GM21528 (cell line): ENCODE results near the gene SMIM38.

Experiments
- ATAC-seq: cut with Tn5 transposase; IDR thresholded peaks from one replicate; pipeline ENCODE4 v1.9.1; 2021; ENCODE audit warnings: mild to moderate bottlenecking, moderate library complexity; ENCODE audit not compliant: unreplicated experiment, low FRiP score

Gene SMIM38

DNA sequence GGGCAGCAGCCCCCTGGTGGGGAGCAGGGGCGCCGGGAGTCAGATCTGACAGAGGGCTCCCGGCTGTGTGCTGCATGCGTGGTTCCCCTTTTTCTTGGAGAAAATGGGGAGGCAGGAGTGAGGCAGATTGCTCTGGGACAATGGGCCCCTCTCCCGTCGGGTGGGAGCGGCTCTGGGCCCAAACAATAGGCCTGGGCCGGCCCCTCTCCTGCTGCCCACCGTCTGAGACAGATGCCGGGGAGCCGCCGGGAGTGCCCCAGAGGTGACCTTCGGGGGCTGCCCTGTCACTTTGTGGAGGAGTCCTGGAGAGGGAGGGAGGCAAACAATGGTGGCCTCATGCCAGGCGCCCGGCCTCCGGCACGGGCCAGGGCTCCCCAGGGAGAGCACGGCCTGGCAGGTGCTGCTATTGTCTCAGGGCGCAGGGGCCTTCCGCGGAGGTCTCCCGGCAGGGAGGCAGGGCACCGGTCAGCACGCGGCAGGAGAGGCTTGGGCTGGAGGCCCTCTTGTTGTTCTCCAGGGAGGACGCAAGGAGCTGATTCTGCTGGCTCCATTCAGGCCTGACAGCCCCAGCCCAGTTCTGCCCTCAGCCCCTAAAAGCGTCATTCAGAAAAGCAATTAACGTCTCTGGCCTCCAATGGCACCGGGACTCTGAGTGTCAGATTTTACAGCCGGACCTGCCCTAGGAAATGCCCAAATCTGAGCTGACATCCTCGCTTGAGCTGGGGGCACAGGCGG is 44.8 kb downstream of the SMIM38 start:
- ATAC-seq = no peak

DNA sequence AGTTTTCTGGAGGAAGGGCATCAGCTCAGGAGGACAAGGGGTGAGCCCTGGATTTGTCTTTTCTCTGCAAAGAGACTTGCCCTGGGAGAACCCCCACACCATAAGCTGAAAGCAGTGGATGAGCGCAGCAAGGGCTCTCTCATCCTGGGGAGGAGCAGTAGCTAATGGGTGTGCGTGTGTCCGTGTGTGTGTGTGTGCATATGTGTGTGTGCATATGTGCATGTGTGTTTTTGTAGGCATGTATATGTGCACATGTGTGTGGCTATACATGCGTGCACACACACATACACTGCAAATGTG is 45.3 kb downstream of the SMIM38 start:
- ATAC-seq = no peak

DNA sequence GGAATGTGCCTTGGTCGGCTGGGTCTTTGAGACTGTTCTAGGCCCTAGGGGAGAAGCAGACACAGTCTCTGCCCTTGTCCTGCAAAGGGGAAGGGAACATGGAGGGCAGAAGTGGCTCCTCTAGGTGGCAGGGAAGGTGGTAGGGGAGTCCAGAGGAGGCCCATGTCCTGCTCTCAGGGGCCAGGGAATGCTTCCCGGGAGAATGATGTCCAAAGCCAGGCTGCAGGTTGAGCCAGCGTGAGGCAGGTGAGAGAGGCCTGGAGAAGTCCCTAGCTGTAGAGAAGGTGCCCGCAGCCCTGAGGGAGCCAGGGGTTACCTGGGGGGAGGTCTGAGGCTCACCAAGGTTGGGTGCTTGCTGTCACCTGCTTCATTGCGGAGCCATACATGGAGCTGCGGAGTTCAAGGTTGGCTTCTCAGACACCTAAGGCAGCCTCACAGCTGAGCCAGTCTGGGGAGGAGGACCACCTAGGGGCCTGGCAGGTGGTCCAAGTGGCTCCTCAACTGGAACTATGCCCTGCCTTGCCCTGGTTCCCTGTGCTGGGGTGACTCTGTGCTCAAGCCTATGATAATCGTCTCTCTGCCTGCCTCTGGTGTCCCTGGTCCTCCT is 46.1 kb downstream of the SMIM38 start:
- ATAC-seq = no peak

DNA sequence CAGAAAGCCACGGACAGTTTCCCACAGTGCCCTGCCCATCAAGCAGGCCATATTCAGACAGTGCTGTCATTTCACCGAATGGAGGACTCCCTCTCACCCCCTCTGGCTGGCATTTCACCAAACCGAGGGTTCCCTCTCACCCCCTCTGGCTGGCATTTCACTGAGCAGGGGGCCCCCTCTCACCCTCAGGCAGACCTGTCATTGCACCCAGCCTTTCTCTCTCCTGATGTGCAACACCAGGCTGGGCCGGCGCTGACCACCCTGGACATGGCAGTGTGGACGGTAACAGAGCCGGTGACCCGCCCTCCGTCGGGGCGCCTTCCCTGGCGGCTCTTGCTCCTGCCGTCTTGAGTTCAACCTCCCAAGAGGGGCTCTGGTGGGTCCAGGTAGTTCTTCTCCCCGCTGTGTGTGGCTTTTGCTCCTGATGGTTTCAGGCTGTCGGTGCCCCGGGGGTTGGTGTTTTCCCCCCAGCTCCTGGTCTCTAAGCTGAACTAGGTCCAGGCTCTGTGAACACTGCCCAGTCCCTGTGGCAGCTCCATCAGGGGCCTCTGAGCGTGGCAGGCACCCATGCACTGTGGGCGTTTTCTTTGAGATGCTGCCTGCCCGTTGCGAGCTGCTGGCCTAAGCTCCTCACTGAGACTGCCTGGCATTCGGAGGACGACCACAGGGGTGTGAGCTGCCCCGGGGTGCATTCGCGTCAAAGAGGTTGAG is 46.9 kb downstream of the SMIM38 start:
- ATAC-seq = no peak

DNA sequence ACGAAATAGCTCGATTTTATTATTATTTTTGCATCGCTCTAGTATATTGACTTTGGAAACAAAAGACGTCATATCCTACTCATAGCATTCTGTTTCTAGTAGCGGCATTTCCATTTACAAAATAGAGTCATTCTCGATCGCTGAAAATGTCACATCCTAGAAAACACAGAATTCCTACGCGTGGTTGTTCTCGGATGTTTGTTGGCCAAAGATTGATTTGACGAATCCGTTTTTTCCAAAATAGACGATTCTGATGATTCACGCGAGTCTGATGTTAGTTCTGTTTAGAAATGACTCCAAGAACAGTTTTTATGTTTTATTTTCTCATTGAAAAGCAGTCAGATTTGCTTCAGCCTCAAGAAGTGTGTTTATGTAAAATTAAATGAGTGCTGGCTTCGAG is 47.6 kb downstream of the SMIM38 start:
- no peak for ATAC-seq

DNA sequence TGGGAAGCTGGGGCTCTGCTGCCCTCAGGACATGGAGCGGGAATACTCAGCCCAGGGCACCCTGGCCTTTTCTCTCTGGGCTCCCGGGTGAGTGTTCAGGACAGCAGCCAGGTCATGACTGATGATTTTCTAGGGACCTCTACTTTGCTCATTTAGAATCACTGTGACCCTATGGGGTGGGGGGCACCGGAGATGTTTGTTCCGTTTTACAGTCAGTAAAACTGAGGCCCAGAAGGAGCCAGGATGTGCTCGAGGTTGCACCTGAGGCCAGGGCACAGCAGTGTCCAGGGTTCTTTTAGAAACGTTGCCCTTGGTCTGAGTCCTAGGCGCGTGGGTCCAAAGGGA is 48.1 kb downstream of the SMIM38 start:
- ATAC-seq = no peak

DNA sequence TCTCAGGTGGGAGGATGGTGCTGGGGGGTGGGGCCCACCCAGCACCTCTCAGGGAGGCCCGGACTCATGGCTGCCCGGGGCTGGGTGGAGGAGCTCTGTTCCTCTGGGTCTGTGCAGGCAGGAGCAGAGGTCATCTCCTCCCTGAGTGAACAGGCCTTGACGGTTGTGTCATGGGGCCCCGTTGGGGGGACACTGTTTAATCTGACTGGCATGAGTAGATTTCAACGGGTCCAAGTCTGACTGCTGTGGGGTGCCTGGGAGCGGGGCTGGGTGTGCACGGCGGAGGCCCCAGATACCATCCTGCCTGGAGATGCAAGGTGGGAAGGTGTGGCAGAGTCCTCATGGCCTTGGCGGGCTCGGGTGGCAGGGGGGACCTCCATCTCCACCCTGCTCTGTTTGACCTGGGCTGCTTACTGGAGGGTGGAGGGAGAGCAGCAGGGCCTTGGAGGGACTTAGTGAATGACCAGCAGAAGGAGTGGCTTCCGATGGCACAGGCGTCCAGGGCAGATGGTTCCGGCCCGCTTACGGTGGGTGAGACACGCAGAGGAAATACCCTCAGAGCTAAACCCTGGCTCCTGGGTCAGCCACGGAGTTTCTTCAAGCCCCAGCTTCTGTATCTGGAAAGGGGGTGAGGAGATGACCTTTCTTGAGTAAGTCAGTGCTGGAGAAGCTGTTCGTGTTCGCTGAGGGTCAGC is 48.7 kb downstream of the SMIM38 start:
- no peak for ATAC-seq

DNA sequence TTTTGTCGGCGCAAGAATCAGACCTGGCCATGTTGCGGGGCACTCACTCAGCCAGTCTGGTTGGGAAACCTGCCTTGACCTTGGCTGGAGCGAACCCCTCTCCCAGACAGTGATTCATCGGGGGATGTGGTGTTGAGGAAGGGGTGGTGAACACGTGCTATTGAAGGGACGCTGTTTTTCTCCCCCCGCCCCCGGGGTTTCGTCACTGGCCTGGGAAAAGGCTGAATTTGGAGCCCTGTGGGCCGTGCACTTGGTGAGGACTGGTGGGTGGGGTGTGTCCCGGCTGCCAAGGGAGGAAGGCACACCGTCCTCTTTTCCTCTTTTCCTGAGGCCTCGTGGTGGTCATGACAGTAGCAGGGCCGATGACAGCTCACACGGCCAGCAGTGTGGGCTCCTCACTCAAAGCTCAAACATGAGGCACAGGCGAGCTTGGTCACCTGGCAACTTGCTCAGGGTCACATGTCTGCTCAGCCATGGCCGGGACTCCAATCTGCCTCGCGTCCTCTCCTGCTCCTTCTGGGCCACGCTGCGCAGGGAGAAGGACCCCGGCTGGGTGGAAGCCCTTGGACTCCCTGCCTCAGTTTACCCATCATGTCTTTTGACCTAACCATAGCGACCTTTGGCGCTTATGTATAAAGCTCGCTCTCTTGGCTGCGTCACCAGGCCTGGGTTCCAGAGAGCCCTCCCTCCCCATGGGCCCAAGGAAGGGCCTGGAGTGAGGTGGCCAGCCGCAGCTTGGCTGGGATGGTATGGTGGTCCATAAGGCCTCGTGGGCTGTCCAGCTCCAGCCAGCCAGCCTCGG is 49.4 kb downstream of the SMIM38 start:
- no peak for ATAC-seq
